Panc1 (cell line): ENCODE data around the gene PNLIPRP3.

Experiments
- POLR2AphosphoS5 ChIP-seq: IDR thresholded peaks from 2 replicates; pipeline ENCODE4 v1.6.1; 2012; ENCODE audit warnings: mild to moderate bottlenecking, low read depth, low read length, moderate library complexity
- SIN3A ChIP-seq: IDR thresholded peaks from 2 replicates; pipeline ENCODE4 v1.6.1; 2012; ENCODE audit warnings: low read depth, mild to moderate bottlenecking, low read length, moderate library complexity, borderline replicate concordance; ENCODE audit not compliant: insufficient read depth
- TF ChIP-seq, protein P1 (sequence below): fragments of 450-650 bp; IDR thresholded peaks from 2 replicates; pipeline ENCODE4 v1.5.1; 2017; ENCODE audit warnings: mild to moderate bottlenecking
- TF ChIP-seq, protein P2 (sequence below), 2 experiments: IDR thresholded peaks; 2 replicates each; pipeline ENCODE4 v1.6.1; 2011 to 2012; ENCODE audit warnings: low read depth in 2 of 2, control low read depth in 1 of 2, low read length in 1 of 2, mild to moderate bottlenecking in 1 of 2, moderate library complexity in 1 of 2; ENCODE audit not compliant: insufficient read depth in 1 of 2

DNA sequence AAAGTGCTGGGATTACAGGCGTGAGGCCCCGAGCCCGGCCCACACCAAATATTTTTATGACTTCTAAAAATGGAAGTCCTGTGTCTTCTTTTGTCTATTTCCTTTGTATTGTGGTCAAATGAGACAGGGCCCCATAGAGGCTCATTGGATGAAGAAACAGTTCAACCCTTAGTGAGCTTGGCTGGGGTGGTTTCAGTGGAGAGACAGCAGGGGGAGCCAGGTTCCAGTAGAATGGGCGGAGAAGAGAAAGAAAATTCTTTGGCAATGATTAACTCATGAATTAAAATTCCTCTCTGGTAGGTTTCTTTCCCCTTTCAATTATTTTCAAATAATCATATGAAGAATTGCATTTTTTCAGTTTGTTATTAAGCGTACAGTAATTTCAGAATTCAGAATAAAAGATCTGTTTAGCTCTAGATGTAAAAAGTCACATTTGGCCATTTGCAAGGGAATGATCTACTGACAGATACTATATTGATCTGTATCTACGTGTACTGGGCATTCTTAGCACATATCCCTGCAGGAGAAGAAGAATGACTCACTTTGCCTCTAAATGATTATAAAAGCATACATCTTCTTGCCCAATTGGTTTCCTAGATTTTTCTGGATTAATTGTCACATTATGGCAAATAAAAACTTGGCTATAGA lies 43.2 kb downstream of the PNLIPRP3 start:
- TF ChIP-seq, protein P1, sequence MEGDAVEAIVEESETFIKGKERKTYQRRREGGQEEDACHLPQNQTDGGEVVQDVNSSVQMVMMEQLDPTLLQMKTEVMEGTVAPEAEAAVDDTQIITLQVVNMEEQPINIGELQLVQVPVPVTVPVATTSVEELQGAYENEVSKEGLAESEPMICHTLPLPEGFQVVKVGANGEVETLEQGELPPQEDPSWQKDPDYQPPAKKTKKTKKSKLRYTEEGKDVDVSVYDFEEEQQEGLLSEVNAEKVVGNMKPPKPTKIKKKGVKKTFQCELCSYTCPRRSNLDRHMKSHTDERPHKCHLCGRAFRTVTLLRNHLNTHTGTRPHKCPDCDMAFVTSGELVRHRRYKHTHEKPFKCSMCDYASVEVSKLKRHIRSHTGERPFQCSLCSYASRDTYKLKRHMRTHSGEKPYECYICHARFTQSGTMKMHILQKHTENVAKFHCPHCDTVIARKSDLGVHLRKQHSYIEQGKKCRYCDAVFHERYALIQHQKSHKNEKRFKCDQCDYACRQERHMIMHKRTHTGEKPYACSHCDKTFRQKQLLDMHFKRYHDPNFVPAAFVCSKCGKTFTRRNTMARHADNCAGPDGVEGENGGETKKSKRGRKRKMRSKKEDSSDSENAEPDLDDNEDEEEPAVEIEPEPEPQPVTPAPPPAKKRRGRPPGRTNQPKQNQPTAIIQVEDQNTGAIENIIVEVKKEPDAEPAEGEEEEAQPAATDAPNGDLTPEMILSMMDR: peak; percentile 80
- TF ChIP-seq, protein P2, sequence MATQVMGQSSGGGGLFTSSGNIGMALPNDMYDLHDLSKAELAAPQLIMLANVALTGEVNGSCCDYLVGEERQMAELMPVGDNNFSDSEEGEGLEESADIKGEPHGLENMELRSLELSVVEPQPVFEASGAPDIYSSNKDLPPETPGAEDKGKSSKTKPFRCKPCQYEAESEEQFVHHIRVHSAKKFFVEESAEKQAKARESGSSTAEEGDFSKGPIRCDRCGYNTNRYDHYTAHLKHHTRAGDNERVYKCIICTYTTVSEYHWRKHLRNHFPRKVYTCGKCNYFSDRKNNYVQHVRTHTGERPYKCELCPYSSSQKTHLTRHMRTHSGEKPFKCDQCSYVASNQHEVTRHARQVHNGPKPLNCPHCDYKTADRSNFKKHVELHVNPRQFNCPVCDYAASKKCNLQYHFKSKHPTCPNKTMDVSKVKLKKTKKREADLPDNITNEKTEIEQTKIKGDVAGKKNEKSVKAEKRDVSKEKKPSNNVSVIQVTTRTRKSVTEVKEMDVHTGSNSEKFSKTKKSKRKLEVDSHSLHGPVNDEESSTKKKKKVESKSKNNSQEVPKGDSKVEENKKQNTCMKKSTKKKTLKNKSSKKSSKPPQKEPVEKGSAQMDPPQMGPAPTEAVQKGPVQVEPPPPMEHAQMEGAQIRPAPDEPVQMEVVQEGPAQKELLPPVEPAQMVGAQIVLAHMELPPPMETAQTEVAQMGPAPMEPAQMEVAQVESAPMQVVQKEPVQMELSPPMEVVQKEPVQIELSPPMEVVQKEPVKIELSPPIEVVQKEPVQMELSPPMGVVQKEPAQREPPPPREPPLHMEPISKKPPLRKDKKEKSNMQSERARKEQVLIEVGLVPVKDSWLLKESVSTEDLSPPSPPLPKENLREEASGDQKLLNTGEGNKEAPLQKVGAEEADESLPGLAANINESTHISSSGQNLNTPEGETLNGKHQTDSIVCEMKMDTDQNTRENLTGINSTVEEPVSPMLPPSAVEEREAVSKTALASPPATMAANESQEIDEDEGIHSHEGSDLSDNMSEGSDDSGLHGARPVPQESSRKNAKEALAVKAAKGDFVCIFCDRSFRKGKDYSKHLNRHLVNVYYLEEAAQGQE (IDR thresholded peaks at IDR 0.05; ENCODE audit: insufficient read depth in 1 of 2, low read depth in 2 of 2, low read length in 1 of 2): no peak
- no peak for TF ChIP-seq SIN3A
- TF ChIP-seq POLR2AphosphoS5: no peak
